Spleen (tissue), 11 donors: ENCODE data around the gene MYO5B. TPM values are rescaled to one million over a fixed set of nuclear protein-coding genes. Genes with fewer than 3 reads are reported as not detected.

Source experiments
- DNase-seq: peaks from one replicate; pipeline ENCODE4 v3.0.0-alpha.2; 2020
- H3K27ac ChIP-seq, 8 donors: fragments of 200-600 bp; sonication (generic) in 7 of 8; 1 replicate in 4 of 8; 2 replicates in 4 of 8; pipeline versions ENCODE4 v1.5.0 to v1.8.0; 2016 to 2021; ENCODE audit warnings: inconsistent platforms in 4 of 8, mild to moderate bottlenecking in 4 of 8, moderate library complexity in 1 of 8
- H3K27me3 ChIP-seq, 7 donors: fragments of 200-600 bp; sonication (generic) in 6 of 7; replicated peaks in 1 of 7; 1 replicate in 4 of 7; 2 replicates in 3 of 7; pipeline versions ENCODE4 v1.5.0 to v1.8.0; 2016 to 2021; ENCODE audit warnings: inconsistent platforms in 3 of 7, mild to moderate bottlenecking in 1 of 7
- H3K36me3 ChIP-seq, 6 donors: fragments of 200-600 bp; sonication (generic) in 5 of 6; 1 replicate in 4 of 6; 2 replicates in 2 of 6; pipeline versions ENCODE4 v1.5.0 to v1.8.0; 2016 to 2021; ENCODE audit warnings: inconsistent platforms in 2 of 6
- H3K4me1 ChIP-seq, 6 donors: fragments of 200-600 bp; sonication (generic) in 5 of 6; 1 replicate in 3 of 6; 2 replicates in 3 of 6; pipeline versions ENCODE4 v1.5.0 to v1.8.0; 2016 to 2021; ENCODE audit warnings: inconsistent platforms in 3 of 6
- H3K4me3 ChIP-seq, 8 donors: fragments of 200-600 bp; sonication (generic) in 7 of 8; 1 replicate in 4 of 8; 2 replicates in 4 of 8; pipeline versions ENCODE4 v1.5.0 to v1.8.0; 2016 to 2021; ENCODE audit warnings: inconsistent platforms in 4 of 8, mild to moderate bottlenecking in 4 of 8, moderate library complexity in 2 of 8
- H3K9me3 ChIP-seq, 8 donors: fragments of 200-600 bp; sonication (generic) in 7 of 8; 1 replicate in 4 of 8; 2 replicates in 4 of 8; pipeline versions ENCODE4 v1.5.0 to v1.8.0; 2016 to 2021; ENCODE audit warnings: inconsistent platforms in 4 of 8
- CTCF ChIP-seq, 11 experiments: fragments of 200-600 bp in 7 of 11; fragments of 450-650 bp in 4 of 11; sonication (generic) in 4 of 11; IDR thresholded peaks in 8 of 11; conservative IDR thresholded peaks in 3 of 11; 1 replicate in 7 of 11; 2 replicates in 4 of 11; pipeline versions ENCODE4 v1.4.0 to v1.8.0; 2016 to 2021; ENCODE audit warnings: antibody characterized with exemption in 11 of 11, inconsistent platforms in 4 of 11, mild to moderate bottlenecking in 1 of 11
- POLR2A ChIP-seq, 3 donors: fragments of 450-650 bp; IDR thresholded peaks; one replicate each; pipeline ENCODE4 v1.5.1; 2017; ENCODE audit warnings: antibody characterized with exemption in 3 of 3, mild to moderate bottlenecking in 1 of 3
- POLR2AphosphoS5 ChIP-seq, 3 donors: sonication (generic); formaldehyde crosslinking; IDR thresholded peaks; one replicate each; pipeline ENCODE4 v1.5.1; 2017; ENCODE audit warnings: antibody characterized with exemption in 3 of 3
- WGBS, 5 donors: extraction: QIAGEN DNeasy Blood & Tissue Kit in 3 of 5; methylation state at CpG; one replicate each; pipeline versions ENCODE4 v1.1.5 to v1.1.7; 2013 to 2018; 5-methylcytosine and 5-hydroxymethylcytosine counted together
- intact Hi-C: fragments of 100-400 bp; cut with DNase I; formaldehyde crosslinking; loops from one replicate; pipeline ENCODE4 v1.15.0; 2023; ENCODE audit warnings: low total_unique reads
- polyA plus RNA-seq, 3 donors: library from polyadenylated mRNA; stranded (reverse); fragments of 200-250 nt; gene quantifications; one replicate each; pipeline ENCODE4 v1.2.1, GENCODE V29; 2013
- total RNA-seq, 7 donors: library from RNA; depleted of rRNA in 3 of 7; stranded (reverse); fragments of >200 nt in 3 of 7; fragmentation: NEBNext Ultra II Directional in 4 of 7; extraction: Animal tissue kit (Norgen Biotek cat#: 25700) in 4 of 7; gene quantifications; one replicate each; pipeline versions ENCODE4 v1.1.0 to v1.2.1, GENCODE V29; 2016 to 2021
- donor health status: healthy with polysubstance abuse.
- donor health status: DM: no; HTN: no; CAD: no; lungs with moderate emphysema.
- donor health status: DM: no; HTN: no; CAD: no.
- donor health status: Bipolar disorder and iron deficiency.
- donor health status: healthy.
- donor health status: DM: no; HTN: no; CAD: no.
- donor health status: DM: yes; HTN: yes; CAD: no.

Gene MYO5B
- total and polyA plus RNA-seq, 10 donors: 0.74 to 6.0 (median 2.4) TPM

GRCh38 chr18:50182511-50182910 lies 12.4 kb downstream of the MYO5B start:
- WGBS, 5 donors: 44 to 71% (median 58%) methylated on average over 1 of the region's 1 CpG
- H3K27ac ChIP-seq: no peak overlapping the region
- H3K9me3 ChIP-seq: no peaks in the 10 kb centered on the region
- no peaks in the 10 kb centered on the region for H3K4me1 ChIP-seq
- no peak overlapping the region for H3K4me3 ChIP-seq
- no peaks in the 10 kb centered on the region for H3K36me3 ChIP-seq
- no peak for DNase-seq
- intact Hi-C loops: no loop called here
- H3K27me3 ChIP-seq: peaks cover 0 to 61% (median 3%) of the 10 kb centered on the region in 7 donors
- no peak for TF ChIP-seq POLR2AphosphoS5 (IDR thresholded peaks at IDR 0.05)
- no peak for TF ChIP-seq CTCF (IDR thresholded peaks at IDR 0.05 in 8 of 11, conservative IDR thresholded peaks at IDR 0.05 in 3 of 11)
- no peak for TF ChIP-seq POLR2A (IDR thresholded peaks at IDR 0.05)

DNA sequence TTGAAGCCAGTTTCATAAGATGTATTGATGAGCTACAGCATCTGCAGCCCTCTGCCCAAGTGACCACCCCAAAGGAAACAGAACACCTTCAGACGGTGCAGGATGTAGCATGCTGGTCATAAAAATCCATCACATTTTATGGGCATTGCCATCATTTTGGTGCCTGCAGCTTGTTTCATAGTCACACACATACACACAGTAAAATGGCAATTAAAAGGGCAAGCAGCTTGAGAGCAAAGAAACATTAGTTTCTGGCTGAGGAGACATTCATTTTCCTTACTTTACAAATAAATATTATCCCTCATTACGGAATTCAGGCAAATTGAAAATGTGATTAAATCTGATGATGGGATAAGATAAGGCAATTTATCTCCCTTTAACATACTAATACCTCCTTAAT lies 13.4 kb downstream of the MYO5B start:
- Histone ChIP-seq H3K4me1 (no peaks in the 10 kb centered on the region), H3K27me3 (peaks cover 0 to 61% (median 3%) of the 10 kb centered on the region in 7 donors), H3K27ac (no peak overlapping the region), H3K9me3 (no peaks in the 10 kb centered on the region), H3K4me3 (no peak overlapping the region), H3K36me3 (no peaks in the 10 kb centered on the region)
- DNase-seq: no peak
- intact Hi-C loops: no loop called here
- TF ChIP-seq CTCF (IDR thresholded peaks at IDR 0.05 in 8 of 11, conservative IDR thresholded peaks at IDR 0.05 in 3 of 11) (no peak), POLR2A (IDR thresholded peaks at IDR 0.05) (no peak), POLR2AphosphoS5 (IDR thresholded peaks at IDR 0.05) (no peak)
- 41 to 74% (median 58%) methylated on average over 2 of the region's 2 CpGs for WGBS, 5 donors

- Histone ChIP-seq H3K36me3 (no peaks in the 10 kb centered on the region), H3K4me1 (no peaks in the 10 kb centered on the region), H3K9me3 (no peaks in the 10 kb centered on the region), H3K27me3 (peaks cover 0 to 54% (median 0%) of the 10 kb centered on the region in 7 donors), H3K27ac (no peak overlapping the region), H3K4me3 (no peak overlapping the region)
- no peak for TF ChIP-seq POLR2AphosphoS5 (IDR thresholded peaks at IDR 0.05)
- no peak for TF ChIP-seq CTCF (IDR thresholded peaks at IDR 0.05 in 8 of 11, conservative IDR thresholded peaks at IDR 0.05 in 3 of 11)
- TF ChIP-seq POLR2A (IDR thresholded peaks at IDR 0.05): no peak
- intact Hi-C loops: no loop called here
- 69 to 84% (median 82%) methylated on average over 2 of the region's 2 CpGs for WGBS, 5 donors
- no peak for DNase-seq
Measured at GRCh38 chr18:50179465-50179864, 15.5 kb downstream of the MYO5B start.

DNA sequence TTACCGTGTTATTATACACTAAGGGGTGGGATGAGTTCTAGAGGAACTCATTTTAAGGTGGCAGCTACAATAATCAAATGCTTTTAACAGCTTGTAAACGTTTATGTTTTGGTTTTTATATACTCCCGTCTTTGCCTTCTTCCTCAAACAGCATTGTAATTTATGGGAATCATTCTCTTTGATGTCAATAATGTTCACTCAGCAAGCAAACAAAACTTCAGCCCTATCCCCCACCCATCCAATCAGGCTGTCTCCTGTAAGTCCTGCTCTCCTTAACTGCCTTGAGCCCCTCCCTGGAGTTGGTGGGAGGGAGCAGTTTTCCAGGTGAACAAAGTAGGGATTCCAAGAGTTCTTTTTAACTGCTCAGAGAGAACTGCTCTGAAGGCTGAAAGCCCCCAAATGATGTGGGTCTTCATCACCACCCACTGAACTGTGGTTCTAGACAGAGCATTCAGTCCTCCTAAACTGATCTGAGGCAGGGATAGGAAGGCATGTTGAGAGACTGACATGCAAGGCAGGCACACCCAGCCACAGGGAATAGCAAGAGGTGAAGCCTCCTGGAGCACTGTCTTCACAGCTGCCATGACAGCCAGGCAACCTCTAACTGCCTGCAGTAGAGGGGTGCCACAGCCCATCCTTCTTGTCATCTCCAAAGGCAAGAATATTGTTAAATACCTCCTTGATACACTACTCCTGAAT lies 17.5 kb downstream of the MYO5B start:
- TF ChIP-seq POLR2AphosphoS5 (IDR thresholded peaks at IDR 0.05) (no peak), POLR2A (IDR thresholded peaks at IDR 0.05) (no peak), CTCF (IDR thresholded peaks at IDR 0.05 in 8 of 11, conservative IDR thresholded peaks at IDR 0.05 in 3 of 11) (no peak)
- Histone ChIP-seq H3K4me3 (no peak overlapping the region), H3K27me3 (peaks cover 0 to 43% (median 0%) of the 10 kb centered on the region in 7 donors)

More for the DNA sequence above, 17.5 kb downstream of the MYO5B start:
- intact Hi-C loops: no loop called here
- Histone ChIP-seq H3K9me3 (no peaks in the 10 kb centered on the region), H3K4me1 (no peaks in the 10 kb centered on the region), H3K36me3 (no peaks in the 10 kb centered on the region), H3K27ac (no peak overlapping the region)
- no peak for DNase-seq
- WGBS, 5 donors: 29 to 40% (median 34%) methylated on average over 3 of the region's 3 CpGs
